ACC112 (cell line): ENCODE data around the gene FLACC1.
"Not testable (repeated sequence)": the region's sequence is repeated elsewhere in the genome, so short reads cannot be mapped to it uniquely, and the experiment has no call there.

Source experiments
- H2AFZ ChIP-seq: fragments of 200-600 bp; sonication (generic); one replicate; pipeline ENCODE4 v1.6.0; 2017; ENCODE audit warnings: antibody characterized with exemption, low read length; ENCODE audit not compliant: unreplicated experiment
- H3K27ac ChIP-seq: fragments of 200-600 bp; sonication (generic); 2 replicates; pipeline ENCODE4 v1.5.1; 2014; ENCODE audit warnings: low read depth, mild to moderate bottlenecking, antibody characterized with exemption, low read length, moderate library complexity
- H3K27me3 ChIP-seq: fragments of 200-600 bp; sonication (generic); 2 replicates; pipeline ENCODE4 v1.6.1; 2014; ENCODE audit warnings: mild to moderate bottlenecking, antibody characterized with exemption, low read length, moderate library complexity, mixed read lengths; ENCODE audit not compliant: insufficient read depth
- H3K36me3 ChIP-seq: fragments of 200-600 bp; sonication (generic); 2 replicates; pipeline ENCODE4 v1.6.1; 2016; ENCODE audit warnings: mild to moderate bottlenecking, antibody characterized with exemption, low read length, moderate library complexity, mixed read lengths; ENCODE audit not compliant: insufficient read depth
- H3K4me1 ChIP-seq: fragments of 200-600 bp; sonication (generic); one replicate; pipeline ENCODE4 v1.6.1; 2016; ENCODE audit warnings: low read length, mixed read lengths; ENCODE audit not compliant: insufficient read depth, unreplicated experiment, control insufficient read depth
- H3K4me3 ChIP-seq: fragments of 200-600 bp; sonication (generic); 2 replicates; pipeline ENCODE4 v1.5.1; 2014; ENCODE audit warnings: mild to moderate bottlenecking, low read depth, low read length
- H3K79me2 ChIP-seq: fragments of 200-600 bp; sonication (generic); one replicate; pipeline ENCODE4 v1.6.0; 2016; ENCODE audit warnings: low read length; ENCODE audit not compliant: control insufficient read depth, unreplicated experiment, insufficient read depth

Gene FLACC1

GRCh38 chr2:201319511-201319910 lies 37.6 kb downstream of the FLACC1 start:
- Histone ChIP-seq H3K4me3 (no peak overlapping the region), H3K4me1 (no peaks in the 10 kb centered on the region), H2AFZ (no peak overlapping the region), H3K27me3 (no peaks in the 10 kb centered on the region), H3K36me3 (peaks cover 9% of the 10 kb centered on the region; the same call in 1 of the 2 replicates), H3K27ac (no peak overlapping the region), H3K79me2 (no peaks in the 10 kb centered on the region)

GRCh38 chr2:201313362-201313761 lies 43.8 kb downstream of the FLACC1 start:
- no peak overlapping the region for H3K27ac ChIP-seq
- peaks cover 2% of the 10 kb centered on the region; the same call in 1 of the 2 replicates for H3K36me3 ChIP-seq
- no peak overlapping the region for H3K4me3 ChIP-seq
- H3K79me2 ChIP-seq = no peaks in the 10 kb centered on the region
- no peak overlapping the region for H2AFZ ChIP-seq
- no peaks in the 10 kb centered on the region for H3K4me1 ChIP-seq
- no peaks in the 10 kb centered on the region for H3K27me3 ChIP-seq

- Histone ChIP-seq H2AFZ (no peak overlapping the region), H3K27ac (no peak overlapping the region), H3K4me1 (no peaks in the 10 kb centered on the region), H3K27me3 (no peaks in the 10 kb centered on the region), H3K4me3 (no peak overlapping the region), H3K79me2 (no peaks in the 10 kb centered on the region), H3K36me3 (peaks cover 2% of the 10 kb centered on the region; the same call in 1 of the 2 replicates)
These were observed 48.2 kb downstream of the FLACC1 start for GRCh38 chr2:201308914-201309313.

GRCh38 chr2:201307876-201308275 lies 49.3 kb downstream of the FLACC1 start:
- Histone ChIP-seq H2AFZ (no peak overlapping the region), H3K79me2 (no peaks in the 10 kb centered on the region), H3K27me3 (no peaks in the 10 kb centered on the region), H3K36me3 (peaks cover 2% of the 10 kb centered on the region; the same call in 1 of the 2 replicates), H3K4me1 (no peaks in the 10 kb centered on the region), H3K27ac (no peak overlapping the region), H3K4me3 (no peak overlapping the region)

GRCh38 chr2:201299929-201300328 lies 57.2 kb downstream of the FLACC1 start:
- not testable (repeated sequence) for H3K27ac ChIP-seq, H3K36me3 ChIP-seq, H3K79me2 ChIP-seq, H3K4me3 ChIP-seq, H3K4me1 ChIP-seq, H3K27me3 ChIP-seq, H2AFZ ChIP-seq

GRCh38 chr2:201298462-201299052 lies 58.6 kb downstream of the FLACC1 start:
- no peak overlapping the region for H2AFZ ChIP-seq
- H3K79me2 ChIP-seq = no peaks in the 10 kb centered on the region
- H3K4me1 ChIP-seq = no peaks in the 10 kb centered on the region
- no peaks in the 10 kb centered on the region for H3K36me3 ChIP-seq
- H3K27me3 ChIP-seq = no peaks in the 10 kb centered on the region
- H3K27ac ChIP-seq = no peak overlapping the region
- H3K4me3 ChIP-seq = no peak overlapping the region

- not testable (repeated sequence) for H3K4me1 ChIP-seq, H3K4me3 ChIP-seq, H3K27ac ChIP-seq, H3K79me2 ChIP-seq, H3K27me3 ChIP-seq, H2AFZ ChIP-seq
- peaks cover 35% of the 10 kb centered on the region for H3K36me3 ChIP-seq
These were observed 66.5 kb downstream of the FLACC1 start for GRCh38 chr2:201290457-201291148.

GRCh38 chr2:201285499-201285898 lies 71.6 kb downstream of the FLACC1 start:
- Histone ChIP-seq H3K27me3 (no peaks in the 10 kb centered on the region), H2AFZ (no peak overlapping the region), H3K4me3 (no peak overlapping the region), H3K27ac (no peak overlapping the region), H3K4me1 (no peaks in the 10 kb centered on the region), H3K36me3 (peaks cover 43% of the 10 kb centered on the region), H3K79me2 (no peaks in the 10 kb centered on the region)

GRCh38 chr2:201280191-201281040 lies 76.7 kb downstream of the FLACC1 start:
- Histone ChIP-seq H3K4me3 (no peak overlapping the region), H3K27me3 (no peaks in the 10 kb centered on the region), H3K79me2 (no peaks in the 10 kb centered on the region), H3K36me3 (peaks cover 33% of the 10 kb centered on the region), H3K27ac (no peak overlapping the region), H2AFZ (no peak overlapping the region), H3K4me1 (no peaks in the 10 kb centered on the region)

GRCh38 chr2:201279079-201279478 lies 78.1 kb downstream of the FLACC1 start:
- H3K27me3 ChIP-seq = no peaks in the 10 kb centered on the region
- no peak overlapping the region for H3K27ac ChIP-seq
- H2AFZ ChIP-seq = no peak overlapping the region
- peaks cover 32% of the 10 kb centered on the region for H3K36me3 ChIP-seq
- H3K4me3 ChIP-seq = no peak overlapping the region
- no peaks in the 10 kb centered on the region for H3K4me1 ChIP-seq
- no peaks in the 10 kb centered on the region for H3K79me2 ChIP-seq
